ENCODE results near the gene CHAD. TPM values are rescaled to one million over a fixed set of nuclear protein-coding genes. Genes with fewer than 3 reads are reported as not detected.

The CHAD gene
- total RNA-seq, 1 experiment from 2014 or later, result 0.57 TPM

GRCh38 chr17:50445730-50446325 is 22.9 kb downstream of the CHAD start:
- Mint-ChIP-seq H3K27ac (no peak overlapping the region), H3K4me3 (no peak overlapping the region), H3K36me3 (ENCODE audit: insufficient read depth in 1 of 3, low read depth in 3 of 3) (no peaks in the 10 kb centered on the region), H3K9me3 (no peaks in the 10 kb centered on the region), H3K4me1 (peaks cover 5 to 6% of the 10 kb centered on the region in 2 experiments), H3K27me3 (ENCODE audit: low read depth) (no peaks in the 10 kb centered on the region; the same call in 1 of the 2 replicates)
- WGBS (ENCODE audit: extremely low coverage, insufficient read length, low lambda C conversion rate), result no CpG with 5 or more reads among the region's 1 CpG
- Histone ChIP-seq H3K4ac (ENCODE audit: low read depth, low read length) (no peak overlapping the region), H3K9me3 (ENCODE audit: control insufficient read depth, low read depth, low read length) (no peaks in the 10 kb centered on the region), H2BK120ac (ENCODE audit: low read depth, low read length, poor library complexity, severe bottlenecking) (no peak overlapping the region), H4K91ac (ENCODE audit: insufficient read length, low read depth, low read length) (no peak overlapping the region), H3K14ac (ENCODE audit: insufficient read depth, low read length) (no peak overlapping the region), H2AK5ac (ENCODE audit: insufficient read length, low read length) (no peak overlapping the region), H3K27me3 (ENCODE audit: insufficient read depth, low read length) (no peaks in the 10 kb centered on the region), H4K20me1 (ENCODE audit: control insufficient read depth, insufficient read depth, insufficient read length) (no peaks in the 10 kb centered on the region), H4K5ac (ENCODE audit: insufficient read length, low read depth, low read length) (no peak overlapping the region), H3K18ac (ENCODE audit: insufficient read length, low read depth, low read length) (no peak overlapping the region), H3K23me2 (ENCODE audit: insufficient read length, low read depth, low read length, poor library complexity, severe bottlenecking) (no peaks in the 10 kb centered on the region), H2BK20ac (ENCODE audit: low read depth, low read length, poor library complexity, severe bottlenecking) (no peak overlapping the region), H3K79me1 (ENCODE audit: insufficient read depth, low read depth, low read length, poor library complexity, severe bottlenecking) (no peaks in the 10 kb centered on the region), H4K8ac (replicated peaks; ENCODE audit: insufficient read length, low read depth, low read length) (no peak overlapping the region), H2AFZ (ENCODE audit: low read length) (no peak overlapping the region), H3K4me1 (ENCODE audit: insufficient read depth, low read length) (no peaks in the 10 kb centered on the region), H3K23ac (ENCODE audit: insufficient read length, low read depth, low read length) (no peak overlapping the region), H2BK12ac (ENCODE audit: insufficient read length, low read depth, low read length) (no peak overlapping the region), H3K4me2 (ENCODE audit: insufficient read depth, insufficient read length, low read length) (no peak overlapping the region), H2BK15ac (ENCODE audit: low read depth, low read length) (no peak overlapping the region), H3K9ac (ENCODE audit: extremely low read depth, insufficient read length, low read length) (no peak overlapping the region), H3T11ph (ENCODE audit: low read length) (no peak overlapping the region), H3K27ac (ENCODE audit: insufficient read length, low read depth, low read length) (no peak overlapping the region), H3K56ac (ENCODE audit: insufficient read length, low read depth, low read length) (no peak overlapping the region), H2BK5ac (ENCODE audit: insufficient read length, low read length) (no peak overlapping the region), H3K79me2 (ENCODE audit: insufficient read depth, low read length) (no peaks in the 10 kb centered on the region)
- TF ChIP-seq, protein P1, sequence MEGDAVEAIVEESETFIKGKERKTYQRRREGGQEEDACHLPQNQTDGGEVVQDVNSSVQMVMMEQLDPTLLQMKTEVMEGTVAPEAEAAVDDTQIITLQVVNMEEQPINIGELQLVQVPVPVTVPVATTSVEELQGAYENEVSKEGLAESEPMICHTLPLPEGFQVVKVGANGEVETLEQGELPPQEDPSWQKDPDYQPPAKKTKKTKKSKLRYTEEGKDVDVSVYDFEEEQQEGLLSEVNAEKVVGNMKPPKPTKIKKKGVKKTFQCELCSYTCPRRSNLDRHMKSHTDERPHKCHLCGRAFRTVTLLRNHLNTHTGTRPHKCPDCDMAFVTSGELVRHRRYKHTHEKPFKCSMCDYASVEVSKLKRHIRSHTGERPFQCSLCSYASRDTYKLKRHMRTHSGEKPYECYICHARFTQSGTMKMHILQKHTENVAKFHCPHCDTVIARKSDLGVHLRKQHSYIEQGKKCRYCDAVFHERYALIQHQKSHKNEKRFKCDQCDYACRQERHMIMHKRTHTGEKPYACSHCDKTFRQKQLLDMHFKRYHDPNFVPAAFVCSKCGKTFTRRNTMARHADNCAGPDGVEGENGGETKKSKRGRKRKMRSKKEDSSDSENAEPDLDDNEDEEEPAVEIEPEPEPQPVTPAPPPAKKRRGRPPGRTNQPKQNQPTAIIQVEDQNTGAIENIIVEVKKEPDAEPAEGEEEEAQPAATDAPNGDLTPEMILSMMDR (conservative IDR thresholded peaks at IDR 0.05), result no peak
- no peak for DNase-seq

Data from H9 (cell line).